ENCODE measurements around the gene NDUFA1. TPM values are rescaled to one million over a fixed set of nuclear protein-coding genes. Genes with fewer than 3 reads are reported as not detected.
"Not testable (repeated sequence)": the region's sequence is repeated elsewhere in the genome, so short reads cannot be mapped to it uniquely, and the experiment has no call there.

Gene NDUFA1
- 85.4 and 87.8 TPM in 2 replicates for total RNA-seq
- long read RNA-seq, transcript NDUFA1-201 (3 exons, 766 nt) = major isoform, 45 of 47 reads
- long read RNA-seq, partial matches to known transcripts = 2 of 47 reads
- long read RNA-seq, other reads (novel, unspliced or antisense) = 0 of 47 reads

GRCh38 chrX:119871599-119872395, at the start of gene NDUFA1, which contains the start of gene RNF113A:
Gene NDUFA1, plus strand, starts transcription at chrX:119871832. Its CDS starts 80 bp downstream, at chrX:119871912.
Gene RNF113A, minus strand, starts transcription at chrX:119871733. Its CDS starts 120 bp downstream, at chrX:119871613.
- Mint-ChIP-seq H3K27ac (ENCODE audit: unreplicated experiment) (peak within 1 kb of the TSS; percentile 96), H3K27me3 (ENCODE audit: unreplicated experiment) (no peaks in the 10 kb centered on the region), H3K4me1 (ENCODE audit: unreplicated experiment) (peaks cover 18% of the 10 kb centered on the region), H3K4me3 (ENCODE audit: unreplicated experiment) (peak within 1 kb of the TSS; percentile 97), H3K36me3 (ENCODE audit: unreplicated experiment) (peaks cover 6% of the 10 kb centered on the region), H3K9me3 (ENCODE audit: unreplicated experiment) (no peaks in the 10 kb centered on the region)
- DNase-seq (ENCODE audit: extremely low spot score, unreplicated experiment) = peak; percentile 92
- no peak for TF ChIP-seq CTCF (IDR thresholded peaks at IDR 0.05)

- not testable (repeated sequence) for H3K27ac Mint-ChIP-seq (ENCODE audit: unreplicated experiment); H3K36me3 Mint-ChIP-seq (ENCODE audit: unreplicated experiment); H3K27me3 Mint-ChIP-seq (ENCODE audit: unreplicated experiment); H3K4me1 Mint-ChIP-seq (ENCODE audit: unreplicated experiment); H3K4me3 Mint-ChIP-seq (ENCODE audit: unreplicated experiment); DNase-seq (ENCODE audit: extremely low spot score, unreplicated experiment)
- H3K9me3 Mint-ChIP-seq (ENCODE audit: unreplicated experiment) = peaks cover 11% of the 10 kb centered on the region
Observed at GRCh38 chrX:119824221-119824620, 47.4 kb upstream of the NDUFA1 start.

GRCh38 chrX:119826399-119826959, 45.2 kb upstream of the NDUFA1 start:
- no peak for TF ChIP-seq CTCF (IDR thresholded peaks at IDR 0.05)
- Mint-ChIP-seq H3K4me3 (ENCODE audit: unreplicated experiment) (no peak overlapping the region), H3K4me1 (ENCODE audit: unreplicated experiment) (peaks cover 4% of the 10 kb centered on the region), H3K27me3 (ENCODE audit: unreplicated experiment) (no peaks in the 10 kb centered on the region), H3K9me3 (ENCODE audit: unreplicated experiment) (peaks cover 19% of the 10 kb centered on the region), H3K36me3 (ENCODE audit: unreplicated experiment) (peaks cover 14% of the 10 kb centered on the region), H3K27ac (ENCODE audit: unreplicated experiment) (no peak overlapping the region)
- DNase-seq (ENCODE audit: extremely low spot score, unreplicated experiment) = no peak

- H3K36me3 Mint-ChIP-seq (ENCODE audit: unreplicated experiment) = peaks cover 20% of the 10 kb centered on the region
- TF ChIP-seq CTCF (IDR thresholded peaks at IDR 0.05) = no peak
- H3K4me1 Mint-ChIP-seq (ENCODE audit: unreplicated experiment) = peaks cover 4% of the 10 kb centered on the region
- no peak for DNase-seq (ENCODE audit: extremely low spot score, unreplicated experiment)
- no peak overlapping the region for H3K27ac Mint-ChIP-seq (ENCODE audit: unreplicated experiment)
- H3K4me3 Mint-ChIP-seq (ENCODE audit: unreplicated experiment) = no peak overlapping the region
- peaks cover 15% of the 10 kb centered on the region for H3K9me3 Mint-ChIP-seq (ENCODE audit: unreplicated experiment)
- no peaks in the 10 kb centered on the region for H3K27me3 Mint-ChIP-seq (ENCODE audit: unreplicated experiment)
Observed at GRCh38 chrX:119828446-119828845, 43.2 kb upstream of the NDUFA1 start.

GRCh38 chrX:119833905-119834304, 37.7 kb upstream of the NDUFA1 start:
- no peak for TF ChIP-seq CTCF (IDR thresholded peaks at IDR 0.05)
- Mint-ChIP-seq H3K36me3 (ENCODE audit: unreplicated experiment) (peaks cover 41% of the 10 kb centered on the region), H3K27me3 (ENCODE audit: unreplicated experiment) (no peaks in the 10 kb centered on the region), H3K27ac (ENCODE audit: unreplicated experiment) (no peak overlapping the region), H3K9me3 (ENCODE audit: unreplicated experiment) (peaks cover 12% of the 10 kb centered on the region), H3K4me3 (ENCODE audit: unreplicated experiment) (no peak overlapping the region), H3K4me1 (ENCODE audit: unreplicated experiment) (no peaks in the 10 kb centered on the region)
- no peak for DNase-seq (ENCODE audit: extremely low spot score, unreplicated experiment)
